NK-92 (cell line): ENCODE measurements around the gene B3GNT9.

ENCODE experiments used
- DNase-seq: peaks from one replicate; lab custom pipeline; 2025; ENCODE audit not compliant: unreplicated experiment; lab: John Stamatoyannopoulos, UW

The B3GNT9 gene

GRCh38 chr16:67185651-67186134, 34.9 kb upstream of the B3GNT9 start:
- no peak for DNase-seq

GRCh38 chr16:67184995-67185650, 34.3 kb upstream of the B3GNT9 start:
- DNase-seq, result no peak

- no peak for DNase-seq
Observed at GRCh38 chr16:67184453-67184994, 33.7 kb upstream of the B3GNT9 start.

GRCh38 chr16:67183627-67184452, 33.0 kb upstream of the B3GNT9 start, which contains the start of gene MATCAP1:
TSS of gene MATCAP1 (minus strand) at chr16:67183963. CDS start at chr16:67180610, 3,353 bp downstream.
- peak; percentile 70 for DNase-seq

DNA sequence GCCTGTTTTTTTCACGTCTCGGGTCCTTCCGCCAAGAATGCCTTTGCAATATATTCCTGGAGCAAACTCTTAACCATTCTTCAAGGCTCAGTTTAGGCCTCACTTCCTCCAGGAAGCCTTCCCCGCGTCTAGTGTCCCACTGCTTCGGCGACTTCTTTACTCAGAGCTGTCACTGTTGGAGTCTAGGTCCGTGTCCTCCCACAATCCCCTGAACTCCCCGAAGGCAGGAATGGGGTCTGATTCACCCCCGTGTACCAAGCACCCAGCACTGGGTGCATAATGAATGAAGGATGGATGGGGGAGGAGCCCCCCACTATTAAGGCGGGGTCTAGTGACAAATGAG, 32.5 kb upstream of the B3GNT9 start:
- DNase-seq, result no peak

GRCh38 chr16:67182288-67182687, 31.5 kb upstream of the B3GNT9 start:
- no peak for DNase-seq

- no peak for DNase-seq
Observed at GRCh38 chr16:67181346-67181745, 30.5 kb upstream of the B3GNT9 start.

DNA sequence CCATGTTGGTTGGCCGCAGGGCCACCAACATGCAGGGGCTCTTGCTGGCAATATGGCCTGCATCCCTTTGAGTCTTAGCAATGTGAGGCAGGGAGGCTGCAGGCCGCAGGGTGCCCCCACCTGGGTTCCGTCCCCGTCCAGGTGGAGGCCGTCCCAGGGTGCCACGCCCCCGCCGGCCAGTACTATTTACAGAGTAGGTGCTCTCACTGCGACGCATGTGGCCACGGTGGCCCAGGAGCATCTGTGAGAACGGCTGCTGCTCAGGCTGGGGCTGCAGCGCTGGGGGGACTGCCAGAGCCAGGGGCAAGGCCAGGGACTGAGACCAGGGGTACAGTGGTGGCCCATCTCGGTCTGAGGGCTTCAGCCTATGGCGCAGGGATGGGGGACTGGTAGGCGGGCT, 29.4 kb upstream of the B3GNT9 start:
- no peak for DNase-seq

- DNase-seq, result no peak
Observed at GRCh38 chr16:67179421-67180080, 28.8 kb upstream of the B3GNT9 start.

GRCh38 chr16:67177743-67178699, 27.2 kb upstream of the B3GNT9 start:
- no peak for DNase-seq

DNA sequence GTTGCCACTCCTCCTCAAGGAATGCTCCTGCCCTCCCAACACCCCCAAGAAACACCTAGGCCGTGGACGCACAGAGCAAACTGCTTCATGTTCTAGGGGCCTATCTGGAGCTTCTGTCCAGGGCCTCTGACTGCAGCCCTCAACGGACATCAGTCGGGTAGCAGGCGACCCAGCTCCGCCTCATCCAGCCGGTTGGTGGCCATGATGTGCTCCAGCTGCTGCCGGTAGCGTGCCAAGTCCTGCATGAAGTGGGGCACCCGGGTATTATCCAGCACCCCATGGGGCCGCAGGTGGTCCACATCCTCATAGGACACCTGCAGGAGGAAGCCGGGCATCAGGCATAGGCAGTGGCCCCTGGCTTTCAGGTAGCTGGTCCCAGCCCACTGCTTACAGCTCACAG, 25.9 kb upstream of the B3GNT9 start:
- DNase-seq, result no peak

- DNase-seq, result no peak
Observed at GRCh38 chr16:67174706-67175231, 24.0 kb upstream of the B3GNT9 start.

- no peak for DNase-seq
Observed at GRCh38 chr16:67173808-67174705, 23.3 kb upstream of the B3GNT9 start.

DNA sequence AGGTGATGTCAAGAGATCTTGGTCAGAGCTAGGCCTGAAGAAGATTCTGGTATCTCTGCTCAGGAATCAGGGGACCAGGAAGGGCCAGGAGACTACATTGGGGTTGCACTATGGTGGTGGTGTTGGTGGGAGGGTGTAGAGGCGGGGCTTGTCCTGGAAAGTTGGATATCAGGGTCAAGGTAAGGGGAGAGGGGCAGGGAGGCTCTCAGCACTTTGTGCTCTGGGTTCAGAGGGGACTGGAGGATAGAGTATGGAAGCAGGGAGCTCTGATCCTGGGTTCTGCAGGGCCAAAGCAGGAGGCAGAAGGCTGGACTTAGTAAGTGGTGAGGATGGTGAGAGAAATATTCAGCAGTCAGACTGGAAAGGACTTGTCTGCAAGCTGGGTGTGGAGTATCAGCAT, 22.5 kb upstream of the B3GNT9 start:
- no peak for DNase-seq

DNA sequence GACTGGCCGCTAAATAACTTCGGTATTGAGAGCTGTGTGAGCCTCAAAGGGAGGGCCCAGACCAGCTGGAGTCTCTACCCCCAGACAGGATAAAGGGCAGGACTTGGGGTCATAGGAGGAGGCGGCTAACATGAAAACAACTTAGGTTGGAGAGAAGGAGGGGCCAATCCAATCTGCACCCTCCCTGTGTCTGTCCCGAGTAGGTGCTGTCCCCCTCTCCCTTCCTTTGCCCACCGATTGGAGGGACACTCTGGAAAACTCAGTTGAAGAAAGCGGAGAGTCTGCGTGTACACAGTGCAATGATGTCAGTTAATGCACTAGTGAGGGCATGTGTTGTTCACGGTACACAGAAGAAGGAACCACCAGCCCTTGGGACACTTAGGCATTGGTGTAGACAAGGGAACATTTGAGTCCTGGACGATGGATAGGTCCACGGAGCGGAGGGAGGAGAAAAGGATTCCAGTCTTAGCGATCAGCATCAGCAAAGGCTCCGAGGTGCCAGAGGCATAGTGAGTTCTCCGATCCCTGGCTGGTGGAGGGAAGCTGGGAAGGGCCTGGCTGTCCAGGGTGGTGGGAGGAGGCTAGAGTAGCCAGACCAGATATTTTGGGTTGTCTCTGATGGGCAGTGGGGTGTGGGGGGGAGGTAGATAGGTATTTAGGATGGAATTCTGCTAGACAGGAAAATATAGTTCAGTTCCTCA, 20.3 kb upstream of the B3GNT9 start:
- DNase-seq, result no peak

DNA sequence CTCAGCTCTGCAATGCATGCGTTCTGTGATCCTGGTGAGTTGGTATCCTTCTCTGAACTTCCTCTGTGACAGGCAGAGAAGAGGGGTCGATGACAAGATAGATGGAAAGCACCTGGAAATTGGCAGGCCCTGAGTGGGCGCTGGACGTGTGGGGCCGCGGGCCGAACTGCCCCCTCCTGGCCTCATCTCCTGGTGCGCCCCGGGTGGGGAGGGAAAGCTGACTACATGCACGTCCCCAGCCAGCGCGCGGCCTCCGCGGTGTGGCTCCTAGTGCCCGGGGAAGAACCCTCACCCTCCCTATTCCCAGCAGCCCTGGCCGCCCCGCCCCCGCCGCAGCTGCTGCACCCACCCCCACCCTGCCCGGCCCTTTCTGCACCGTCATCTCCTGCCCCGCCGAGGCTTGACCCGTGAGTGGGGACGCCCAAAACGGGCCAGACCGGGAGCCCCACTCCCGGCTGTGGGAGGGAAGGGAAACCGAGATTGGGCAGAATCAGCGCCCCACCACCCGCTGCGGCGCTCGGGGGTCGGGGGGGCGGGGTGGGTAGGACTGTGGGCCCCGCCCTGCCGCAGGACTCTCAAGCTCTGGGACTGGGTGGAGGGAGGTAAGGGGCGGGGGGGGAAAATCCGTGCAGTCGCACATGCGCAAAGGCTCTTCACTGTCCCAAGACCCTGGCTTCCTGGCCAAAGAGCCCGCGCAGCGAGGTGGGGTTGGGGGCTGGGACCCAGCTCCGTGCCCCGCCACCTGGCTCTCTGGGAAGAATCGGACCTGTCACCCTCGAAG, 19.6 kb upstream of the B3GNT9 start, which contains the start of gene NOL3:
Gene NOL3 (plus strand): TSS at position 371 of the 781 bp plus-strand sequence.
- no peak for DNase-seq

DNA sequence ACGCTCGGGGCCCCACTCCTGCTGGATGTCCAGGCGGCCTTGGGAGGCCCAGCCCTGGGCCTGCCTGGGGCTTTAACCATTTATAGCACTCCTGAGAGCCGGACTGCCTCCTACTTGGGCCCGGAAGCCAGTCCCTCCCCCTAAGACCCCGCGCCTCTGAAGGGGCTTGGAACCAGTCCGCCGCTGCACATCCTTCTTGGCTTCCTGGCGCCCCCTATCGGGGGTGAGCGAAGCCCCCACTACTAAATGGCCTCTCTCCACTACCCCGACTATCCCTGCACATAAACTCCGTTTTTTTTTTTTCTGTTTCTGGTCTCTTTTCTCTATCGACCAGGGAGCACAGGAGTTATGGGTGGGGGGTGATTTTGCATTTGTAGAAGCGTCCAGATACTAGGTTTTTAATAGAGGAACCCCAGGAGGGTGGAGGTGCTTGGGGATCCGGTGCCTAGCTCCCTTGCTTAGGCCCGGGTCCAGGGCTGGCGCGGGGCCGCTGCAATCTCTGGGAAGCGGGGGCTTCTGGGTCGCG, 18.9 kb upstream of the B3GNT9 start:
- DNase-seq, result no peak
